22Rv1 (cell line): ENCODE results near the gene NFKBIE.

Source experiments
- CTCF ChIP-seq: fragments of 450-650 bp; IDR thresholded peaks from 2 replicates; pipeline ENCODE4 v1.5.1; 2017; ENCODE audit warnings: mild to moderate bottlenecking
- ZFX ChIP-seq: fragments of 450-650 bp; IDR thresholded peaks from 2 replicates; pipeline ENCODE4 v1.6.1; 2017; ENCODE audit warnings: antibody characterized with exemption, borderline replicate concordance

- no peak for TF ChIP-seq CTCF
- no peak for TF ChIP-seq ZFX
Measured at GRCh38 chr6:44273617-44274016, 8.3 kb upstream of the NFKBIE start.
